ENCODE data around the gene MAPT.

DNA sequence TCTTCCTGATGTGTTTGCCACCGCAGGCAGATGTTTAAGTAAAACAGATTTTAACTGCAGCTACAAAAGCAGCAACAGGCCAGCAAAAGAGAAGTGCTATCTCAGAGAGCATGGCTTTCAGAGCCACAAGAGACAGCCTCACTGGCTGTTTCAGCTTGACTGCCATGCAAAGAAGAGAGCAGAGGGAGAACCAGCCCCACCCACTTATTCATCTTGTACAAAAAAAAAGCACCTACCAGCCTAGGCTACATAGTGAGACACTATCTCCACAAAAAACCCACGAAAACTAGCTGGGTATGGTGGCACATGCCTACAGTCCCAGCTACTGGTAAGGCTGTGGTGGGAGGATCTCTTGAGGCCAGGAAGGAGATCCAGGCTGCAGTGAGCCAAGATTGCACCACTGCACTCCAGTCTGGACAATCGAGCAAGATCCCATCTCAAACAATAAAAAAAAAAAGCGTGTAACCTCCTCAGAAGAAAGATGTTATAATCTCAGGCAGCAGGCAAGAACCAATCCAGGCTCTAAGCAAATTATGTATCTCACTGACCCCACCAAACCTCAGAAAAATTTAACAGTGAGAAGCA lies 134.7 kb downstream of the MAPT start:
- TF ChIP-seq, protein P1, sequence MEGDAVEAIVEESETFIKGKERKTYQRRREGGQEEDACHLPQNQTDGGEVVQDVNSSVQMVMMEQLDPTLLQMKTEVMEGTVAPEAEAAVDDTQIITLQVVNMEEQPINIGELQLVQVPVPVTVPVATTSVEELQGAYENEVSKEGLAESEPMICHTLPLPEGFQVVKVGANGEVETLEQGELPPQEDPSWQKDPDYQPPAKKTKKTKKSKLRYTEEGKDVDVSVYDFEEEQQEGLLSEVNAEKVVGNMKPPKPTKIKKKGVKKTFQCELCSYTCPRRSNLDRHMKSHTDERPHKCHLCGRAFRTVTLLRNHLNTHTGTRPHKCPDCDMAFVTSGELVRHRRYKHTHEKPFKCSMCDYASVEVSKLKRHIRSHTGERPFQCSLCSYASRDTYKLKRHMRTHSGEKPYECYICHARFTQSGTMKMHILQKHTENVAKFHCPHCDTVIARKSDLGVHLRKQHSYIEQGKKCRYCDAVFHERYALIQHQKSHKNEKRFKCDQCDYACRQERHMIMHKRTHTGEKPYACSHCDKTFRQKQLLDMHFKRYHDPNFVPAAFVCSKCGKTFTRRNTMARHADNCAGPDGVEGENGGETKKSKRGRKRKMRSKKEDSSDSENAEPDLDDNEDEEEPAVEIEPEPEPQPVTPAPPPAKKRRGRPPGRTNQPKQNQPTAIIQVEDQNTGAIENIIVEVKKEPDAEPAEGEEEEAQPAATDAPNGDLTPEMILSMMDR (IDR thresholded peaks at IDR 0.05; ENCODE audit: insufficient read depth, low read depth, low read length): no peak
- TF ChIP-seq EZH2 (IDR thresholded peaks at IDR 0.05; ENCODE audit: insufficient read depth, low read length): no peak

Data from astrocyte (in vitro differentiated cells and primary cell).